Glutamatergic neuron (in vitro differentiated cells): ENCODE results near the gene CLCN4. TPM values are rescaled to one million over a fixed set of nuclear protein-coding genes. Genes with fewer than 3 reads are reported as not detected.

ENCODE experiments used
- DNase-seq: peaks from one replicate; pipeline ENCODE4 v3.0.0; 2022
- H3K27ac Mint-ChIP-seq: one replicate; pipeline ENCODE4 v1.8.0; 2020; ENCODE audit warnings: mild to moderate bottlenecking, mixed read lengths, inconsistent platforms; ENCODE audit not compliant: unreplicated experiment
- H3K27me3 Mint-ChIP-seq: one replicate; pipeline ENCODE4 v1.8.0; 2020; ENCODE audit warnings: mild to moderate bottlenecking, moderate library complexity, mixed read lengths, inconsistent platforms; ENCODE audit not compliant: unreplicated experiment
- H3K36me3 Mint-ChIP-seq: one replicate; pipeline ENCODE4 v1.8.0; 2020; ENCODE audit warnings: mild to moderate bottlenecking, mixed read lengths, inconsistent platforms; ENCODE audit not compliant: unreplicated experiment
- H3K4me1 Mint-ChIP-seq: one replicate; pipeline ENCODE4 v1.8.0; 2020; ENCODE audit warnings: mild to moderate bottlenecking, low read depth, mixed read lengths, inconsistent platforms; ENCODE audit not compliant: unreplicated experiment
- H3K4me3 Mint-ChIP-seq: one replicate; pipeline ENCODE4 v1.8.0; 2020; ENCODE audit warnings: mild to moderate bottlenecking, mixed read lengths, inconsistent platforms; ENCODE audit not compliant: unreplicated experiment
- H3K9me3 Mint-ChIP-seq: one replicate; pipeline ENCODE4 v1.8.0; 2020; ENCODE audit warnings: mild to moderate bottlenecking, moderate library complexity, mixed read lengths, inconsistent platforms; ENCODE audit not compliant: unreplicated experiment
- CTCF ChIP-seq: fragments of 200-600 bp; sonication (generic); IDR thresholded peaks from one replicate; pipeline ENCODE4 v1.5.0; 2021; ENCODE audit not compliant: partially characterized antibody, unreplicated experiment
- total RNA-seq: library from RNA; stranded (reverse); fragmentation: NEBNext Ultra II Directional; extraction: Animal tissue kit (Norgen Biotek cat#: 25700); gene quantifications from one replicate; pipeline ENCODE4 v1.2.1, GENCODE V29; 2021; ENCODE audit not compliant: unreplicated experiment

The CLCN4 gene
- total RNA-seq, 1 donor from 2014 or later: 64.7 TPM

- DNase-seq: no peak
- peaks cover 18% of the 10 kb centered on the region for H3K4me1 Mint-ChIP-seq
- no peak overlapping the region for H3K27ac Mint-ChIP-seq
- H3K9me3 Mint-ChIP-seq: peaks cover 6% of the 10 kb centered on the region
- TF ChIP-seq CTCF: no peak
- H3K4me3 Mint-ChIP-seq: no peak overlapping the region
- no peaks in the 10 kb centered on the region for H3K36me3 Mint-ChIP-seq
- peaks cover 2% of the 10 kb centered on the region for H3K27me3 Mint-ChIP-seq
Observed at GRCh38 chrX:10187421-10187820, 30.6 kb downstream of the CLCN4 start.

GRCh38 chrX:10189317-10190268 is 32.8 kb downstream of the CLCN4 start:
- peaks cover 8% of the 10 kb centered on the region for H3K36me3 Mint-ChIP-seq
- H3K27me3 Mint-ChIP-seq: peaks cover 2% of the 10 kb centered on the region
- peaks cover 12% of the 10 kb centered on the region for H3K4me1 Mint-ChIP-seq
- TF ChIP-seq CTCF: peak; percentile 76
- no peak overlapping the region for H3K27ac Mint-ChIP-seq
- H3K4me3 Mint-ChIP-seq: no peak overlapping the region
- peak; percentile 76 for DNase-seq
- H3K9me3 Mint-ChIP-seq: peaks cover 9% of the 10 kb centered on the region

GRCh38 chrX:10190367-10190766 is 33.6 kb downstream of the CLCN4 start:
- H3K9me3 Mint-ChIP-seq: peaks cover 8% of the 10 kb centered on the region
- no peak overlapping the region for H3K27ac Mint-ChIP-seq
- peaks cover 8% of the 10 kb centered on the region for H3K36me3 Mint-ChIP-seq
- no peak for TF ChIP-seq CTCF
- no peak for DNase-seq
- H3K4me1 Mint-ChIP-seq: peaks cover 12% of the 10 kb centered on the region
- H3K4me3 Mint-ChIP-seq: no peak overlapping the region
- peaks cover 2% of the 10 kb centered on the region for H3K27me3 Mint-ChIP-seq

GRCh38 chrX:10193587-10193986 is 36.8 kb downstream of the CLCN4 start:
- Mint-ChIP-seq H3K27ac (no peak overlapping the region), H3K27me3 (no peaks in the 10 kb centered on the region), H3K9me3 (peaks cover 3% of the 10 kb centered on the region), H3K4me1 (peaks cover 10% of the 10 kb centered on the region), H3K4me3 (no peak overlapping the region), H3K36me3 (peaks cover 8% of the 10 kb centered on the region)
- no peak for TF ChIP-seq CTCF
- DNase-seq: no peak

GRCh38 chrX:10195425-10195824 is 38.6 kb downstream of the CLCN4 start:
- no peak overlapping the region for H3K27ac Mint-ChIP-seq
- no peak overlapping the region for H3K4me3 Mint-ChIP-seq
- H3K27me3 Mint-ChIP-seq: no peaks in the 10 kb centered on the region
- H3K4me1 Mint-ChIP-seq: peaks cover 5% of the 10 kb centered on the region
- peaks cover 3% of the 10 kb centered on the region for H3K9me3 Mint-ChIP-seq
- no peak for TF ChIP-seq CTCF
- H3K36me3 Mint-ChIP-seq: peaks cover 8% of the 10 kb centered on the region
- no peak for DNase-seq
